ENCODE results near the gene F13A1.

DNA sequence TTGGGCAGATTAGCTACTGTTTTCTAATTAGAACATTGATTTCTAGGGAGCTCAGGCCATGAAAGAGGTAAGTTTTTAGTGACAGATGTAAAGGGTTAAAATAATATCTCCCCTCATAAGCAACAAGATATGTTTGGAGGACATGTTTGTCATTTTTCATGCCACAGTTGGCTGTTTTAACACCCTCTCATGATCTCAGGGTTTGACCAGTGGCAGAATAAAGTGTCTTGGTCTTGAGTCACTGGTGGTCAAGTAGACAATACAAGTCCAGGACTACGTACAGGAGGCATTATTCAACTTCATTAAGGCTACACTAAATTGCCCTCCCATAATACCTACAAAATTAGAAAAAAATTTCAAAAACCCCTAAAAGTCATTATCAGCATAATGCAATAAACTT lies 92.6 kb downstream of the F13A1 start:
- TF ChIP-seq ELK4 (IDR thresholded peaks at IDR 0.05; ENCODE audit: borderline replicate concordance, low read depth, low read length) (no peak), ZFHX2 (tag by site-specific recombination; conservative IDR thresholded peaks at IDR 0.05) (no peak), ZNF350 (tag by site-specific recombination; IDR thresholded peaks at IDR 0.05) (no peak), ZNF266 (tag by site-specific recombination; IDR thresholded peaks at IDR 0.05; ENCODE audit: low read depth) (no peak), SALL2 (tag by site-specific recombination; IDR thresholded peaks at IDR 0.05; ENCODE audit: borderline replicate concordance) (no peak), ZNF530 (tag by site-specific recombination; IDR thresholded peaks at IDR 0.05; ENCODE audit: low read depth) (no peak), YY1 (tag by site-specific recombination; IDR thresholded peaks at IDR 0.05) (no peak), CTCF (tag by site-specific recombination; IDR thresholded peaks at IDR 0.05) (no peak), ZNF302 (tag by site-specific recombination; IDR thresholded peaks at IDR 0.05; ENCODE audit: low read depth) (no peak), ZNF311 (tag by site-specific recombination; IDR thresholded peaks at IDR 0.05; ENCODE audit: borderline replicate concordance) (no peak)
- TF ChIP-seq, protein P1, sequence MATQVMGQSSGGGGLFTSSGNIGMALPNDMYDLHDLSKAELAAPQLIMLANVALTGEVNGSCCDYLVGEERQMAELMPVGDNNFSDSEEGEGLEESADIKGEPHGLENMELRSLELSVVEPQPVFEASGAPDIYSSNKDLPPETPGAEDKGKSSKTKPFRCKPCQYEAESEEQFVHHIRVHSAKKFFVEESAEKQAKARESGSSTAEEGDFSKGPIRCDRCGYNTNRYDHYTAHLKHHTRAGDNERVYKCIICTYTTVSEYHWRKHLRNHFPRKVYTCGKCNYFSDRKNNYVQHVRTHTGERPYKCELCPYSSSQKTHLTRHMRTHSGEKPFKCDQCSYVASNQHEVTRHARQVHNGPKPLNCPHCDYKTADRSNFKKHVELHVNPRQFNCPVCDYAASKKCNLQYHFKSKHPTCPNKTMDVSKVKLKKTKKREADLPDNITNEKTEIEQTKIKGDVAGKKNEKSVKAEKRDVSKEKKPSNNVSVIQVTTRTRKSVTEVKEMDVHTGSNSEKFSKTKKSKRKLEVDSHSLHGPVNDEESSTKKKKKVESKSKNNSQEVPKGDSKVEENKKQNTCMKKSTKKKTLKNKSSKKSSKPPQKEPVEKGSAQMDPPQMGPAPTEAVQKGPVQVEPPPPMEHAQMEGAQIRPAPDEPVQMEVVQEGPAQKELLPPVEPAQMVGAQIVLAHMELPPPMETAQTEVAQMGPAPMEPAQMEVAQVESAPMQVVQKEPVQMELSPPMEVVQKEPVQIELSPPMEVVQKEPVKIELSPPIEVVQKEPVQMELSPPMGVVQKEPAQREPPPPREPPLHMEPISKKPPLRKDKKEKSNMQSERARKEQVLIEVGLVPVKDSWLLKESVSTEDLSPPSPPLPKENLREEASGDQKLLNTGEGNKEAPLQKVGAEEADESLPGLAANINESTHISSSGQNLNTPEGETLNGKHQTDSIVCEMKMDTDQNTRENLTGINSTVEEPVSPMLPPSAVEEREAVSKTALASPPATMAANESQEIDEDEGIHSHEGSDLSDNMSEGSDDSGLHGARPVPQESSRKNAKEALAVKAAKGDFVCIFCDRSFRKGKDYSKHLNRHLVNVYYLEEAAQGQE (tag by site-specific recombination; IDR thresholded peaks at IDR 0.05) = no peak
